ENCODE data around the gene KIDINS220.
A peak's percentile ranks its signal among the peaks of the same experiment; 100 is the strongest.

The KIDINS220 gene

DNA sequence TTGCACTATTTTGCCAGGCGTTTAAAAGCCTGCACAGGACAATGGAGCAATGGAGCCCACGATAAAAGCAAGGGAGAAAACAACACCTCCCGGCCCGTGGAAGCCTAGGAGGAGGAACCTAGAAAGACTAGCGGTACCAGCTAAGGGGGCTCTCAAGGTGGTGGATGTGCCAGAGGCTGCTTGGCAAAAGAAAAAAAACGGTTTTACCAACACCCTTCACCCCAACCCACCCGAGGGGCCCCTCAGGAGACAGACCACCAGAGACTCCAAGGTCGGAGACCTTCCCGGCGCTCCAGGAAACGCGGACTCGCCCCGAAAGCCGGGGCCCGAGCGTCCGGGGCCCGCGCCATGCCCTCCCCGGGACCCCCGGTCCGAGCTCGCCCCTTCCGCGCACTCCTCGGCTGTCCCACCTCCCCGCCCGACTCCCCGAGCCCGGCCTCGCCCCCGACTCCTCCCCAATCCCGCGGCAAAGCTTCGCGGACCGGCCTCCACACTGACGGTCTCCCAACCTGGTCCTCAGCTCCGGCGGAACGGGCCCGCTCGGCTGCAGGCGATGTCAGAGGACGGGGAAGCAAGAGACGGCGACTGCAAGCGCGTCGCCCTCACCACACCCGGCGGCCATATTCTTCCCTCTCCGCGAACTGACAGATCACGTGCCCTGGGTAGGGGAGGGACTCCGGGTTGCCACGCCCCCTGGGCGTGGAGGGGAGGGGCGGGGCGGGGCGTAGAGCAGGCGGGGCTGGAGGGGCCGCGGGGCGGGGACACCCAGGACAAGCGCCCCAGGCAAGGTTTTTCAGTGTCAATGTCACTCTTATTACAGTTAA, at the start of gene KIDINS220:
Gene KIDINS220 (minus strand): TSS at position 643 of the 824 bp plus-strand sequence. CDS start 10,520 bp downstream, outside the sequence.
- peak within 1 kb of the TSS; percentile 82 for H3K4me3 ChIP-seq (ENCODE audit: low read depth, low read length)

DNA sequence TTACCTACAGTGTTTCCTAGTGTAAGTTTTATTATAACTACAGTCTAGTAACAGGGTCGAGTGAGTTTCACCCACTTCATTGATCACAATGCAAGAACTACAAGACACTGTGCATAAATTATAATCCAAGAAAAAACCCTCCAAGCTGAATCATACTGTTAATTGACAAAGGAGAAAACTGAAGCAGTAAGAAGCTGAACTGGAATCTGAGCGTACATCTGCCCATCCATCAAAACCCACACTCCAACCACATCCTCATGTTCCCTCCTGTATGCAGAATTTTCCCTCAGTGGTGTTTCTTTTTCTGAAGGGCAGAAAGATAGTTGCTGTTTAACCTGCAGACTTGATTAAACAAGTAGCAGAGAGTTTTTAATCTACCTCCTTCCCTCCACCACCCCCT, 49.5 kb upstream of the KIDINS220 start:
- H3K4me3 ChIP-seq (ENCODE audit: low read depth, low read length), result no peak overlapping the region

GRCh38 chr2:8886202-8886518, 48.7 kb upstream of the KIDINS220 start:
- H3K4me3 ChIP-seq (ENCODE audit: low read depth, low read length), result no peak overlapping the region

GRCh38 chr2:8885449-8886201, 48.2 kb upstream of the KIDINS220 start:
- H3K4me3 ChIP-seq (ENCODE audit: low read depth, low read length), result no peak overlapping the region

GRCh38 chr2:8884812-8885211, 47.4 kb upstream of the KIDINS220 start:
- no peak overlapping the region for H3K4me3 ChIP-seq (ENCODE audit: low read depth, low read length)

GRCh38 chr2:8882094-8882493, 44.7 kb upstream of the KIDINS220 start:
- H3K4me3 ChIP-seq (ENCODE audit: low read depth, low read length), result no peak overlapping the region

DNA sequence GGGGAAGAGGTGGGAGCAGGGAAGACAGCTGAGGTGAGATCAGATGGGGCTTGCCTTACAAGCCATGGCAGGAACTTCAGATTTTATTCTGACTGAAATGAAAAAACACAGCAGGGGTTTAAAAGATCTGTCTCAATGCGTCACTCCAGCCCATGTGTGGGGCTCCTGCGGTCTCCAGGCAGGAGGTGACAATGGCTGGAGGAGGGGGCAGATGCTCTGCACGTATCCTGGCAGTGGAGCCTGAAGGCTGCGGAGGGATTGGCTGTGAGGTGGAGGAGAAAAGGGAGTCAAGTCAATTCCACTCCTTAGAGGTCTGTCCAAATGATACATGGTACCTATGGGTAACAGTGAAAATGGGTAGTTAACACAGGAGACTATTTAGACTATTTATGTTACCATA, 40.5 kb upstream of the KIDINS220 start:
- no peak overlapping the region for H3K4me3 ChIP-seq (ENCODE audit: low read depth, low read length)

GRCh38 chr2:8877332-8877731, 39.9 kb upstream of the KIDINS220 start:
- H3K4me3 ChIP-seq (ENCODE audit: low read depth, low read length), result no peak overlapping the region

DNA sequence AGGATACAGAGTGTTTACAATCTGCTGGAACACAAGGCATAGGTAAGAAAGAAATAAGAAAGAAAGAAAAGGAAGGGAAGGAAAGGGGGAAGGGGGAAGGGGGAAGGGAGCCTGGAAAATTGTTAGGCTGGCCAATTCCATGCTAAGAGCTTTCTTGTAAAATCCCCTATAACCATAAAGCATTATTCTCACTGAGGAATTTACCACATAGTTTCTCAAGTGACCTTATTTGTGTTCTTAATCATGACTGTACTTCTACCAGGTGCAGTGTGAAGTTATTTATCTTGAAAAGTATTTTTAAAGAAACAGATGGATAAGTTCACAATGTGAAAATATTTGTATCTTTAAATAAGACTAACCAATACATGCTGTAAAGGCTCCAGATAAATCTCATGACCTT, 39.2 kb upstream of the KIDINS220 start:
- no peak overlapping the region for H3K4me3 ChIP-seq (ENCODE audit: low read depth, low read length)

GRCh38 chr2:8872821-8873432, 35.5 kb upstream of the KIDINS220 start:
- H3K4me3 ChIP-seq (ENCODE audit: low read depth, low read length), result no peak overlapping the region

- no peak overlapping the region for H3K4me3 ChIP-seq (ENCODE audit: low read depth, low read length)
These were observed 33.0 kb upstream of the KIDINS220 start for GRCh38 chr2:8870441-8870840.

- H3K4me3 ChIP-seq (ENCODE audit: low read depth, low read length), result no peak overlapping the region
These were observed 29.9 kb upstream of the KIDINS220 start for GRCh38 chr2:8867363-8867762.

DNA sequence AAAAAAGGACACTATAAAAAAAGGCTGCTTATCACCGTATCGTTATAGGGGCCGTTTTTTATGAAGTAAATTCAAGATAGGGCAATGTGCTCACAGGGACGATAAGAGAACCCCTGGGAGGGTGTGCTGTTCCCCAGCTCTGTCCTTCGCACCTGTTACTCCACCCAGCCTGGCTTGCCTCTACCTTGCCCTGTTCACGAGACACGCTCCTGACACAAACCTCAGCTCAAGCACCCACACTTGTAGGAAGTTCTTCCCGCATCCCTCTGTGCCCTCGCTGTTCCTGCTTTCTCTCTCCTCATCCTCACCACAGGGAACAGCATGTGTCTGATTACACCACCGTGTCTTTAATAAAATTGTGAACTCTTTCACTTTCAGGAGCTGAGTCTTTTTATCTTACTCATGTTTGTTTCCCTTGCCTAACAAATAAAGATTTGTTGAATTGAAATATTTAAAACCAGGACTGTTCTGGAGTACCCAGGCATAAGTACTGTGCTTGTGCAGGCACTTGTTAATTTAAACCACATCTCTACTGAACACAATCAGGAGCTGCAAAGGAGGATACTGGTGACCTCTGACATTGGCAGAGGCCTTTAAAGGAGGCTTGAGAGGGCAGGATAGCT, 26.0 kb upstream of the KIDINS220 start:
- no peak overlapping the region for H3K4me3 ChIP-seq (ENCODE audit: low read depth, low read length)

GRCh38 chr2:8862230-8862629, 24.8 kb upstream of the KIDINS220 start:
- no peak overlapping the region for H3K4me3 ChIP-seq (ENCODE audit: low read depth, low read length)

- H3K4me3 ChIP-seq (ENCODE audit: low read depth, low read length), result no peak overlapping the region
These were observed 24.4 kb upstream of the KIDINS220 start for GRCh38 chr2:8861797-8862196.

GRCh38 chr2:8860239-8860638, 22.8 kb upstream of the KIDINS220 start:
- H3K4me3 ChIP-seq (ENCODE audit: low read depth, low read length), result no peak overlapping the region

DNA sequence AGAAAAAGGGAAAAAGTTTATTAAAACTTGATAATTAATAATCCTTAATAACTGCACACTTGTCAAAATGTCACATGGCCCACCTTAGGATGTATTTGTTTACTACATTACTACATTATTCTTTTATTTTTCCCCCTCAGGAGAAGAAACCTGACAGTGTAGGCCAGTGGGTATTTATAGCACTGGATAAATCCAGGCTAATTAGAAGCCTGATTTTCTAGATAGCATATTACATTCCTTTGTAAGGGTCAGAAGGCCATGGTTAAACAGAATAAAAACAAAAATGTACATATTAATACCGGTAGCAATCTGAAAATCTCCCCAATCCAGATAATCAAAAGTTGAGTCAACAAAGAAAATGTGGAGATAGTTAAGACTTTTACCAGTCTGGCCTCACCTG, 21.5 kb upstream of the KIDINS220 start:
- no peak overlapping the region for H3K4me3 ChIP-seq (ENCODE audit: low read depth, low read length)

- no peak overlapping the region for H3K4me3 ChIP-seq (ENCODE audit: low read depth, low read length)
These were observed 20.9 kb upstream of the KIDINS220 start for GRCh38 chr2:8858264-8858663.

DNA sequence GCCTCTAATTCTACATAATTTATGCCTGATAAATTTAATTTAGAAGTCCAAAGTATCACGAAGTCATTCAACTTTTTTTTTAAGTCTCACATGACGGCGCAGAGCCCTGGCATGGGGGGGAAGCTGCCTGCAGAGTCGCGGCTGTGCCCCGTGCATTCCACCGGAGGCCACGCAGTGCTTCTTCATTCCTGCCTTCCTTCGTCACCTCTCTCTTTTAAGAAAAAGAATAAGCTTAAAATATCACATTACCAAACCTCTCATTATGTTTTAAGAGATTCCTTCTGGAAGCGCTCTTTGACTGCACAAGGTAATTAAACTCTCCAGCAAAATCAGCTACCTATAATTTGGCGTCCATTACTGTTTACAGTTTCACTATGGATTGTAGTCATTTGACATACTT, 20.3 kb upstream of the KIDINS220 start:
- H3K4me3 ChIP-seq (ENCODE audit: low read depth, low read length), result no peak overlapping the region

- H3K4me3 ChIP-seq (ENCODE audit: low read depth, low read length), result no peak overlapping the region
These were observed 18.8 kb upstream of the KIDINS220 start for GRCh38 chr2:8856176-8856575.

- no peak overlapping the region for H3K4me3 ChIP-seq (ENCODE audit: low read depth, low read length)
These were observed 17.6 kb upstream of the KIDINS220 start for GRCh38 chr2:8855010-8855409.

All from iPS-11a (cell line).